HepG2 (cell line): ENCODE results near the gene CASKIN1. TPM values are rescaled to one million over a fixed set of nuclear protein-coding genes. Genes with fewer than 3 reads are reported as not detected.
A peak's percentile ranks its signal among the peaks of the same experiment; 100 is the strongest.

ENCODE experiments used
- GLI4 ChIP-seq: sonication (generic); formaldehyde crosslinking; IDR thresholded peaks from 2 replicates; pipeline ENCODE4 v1.5.1; 2020; ENCODE audit warnings: missing genetic modification reagents, mild to moderate bottlenecking, moderate library complexity, borderline replicate concordance
- HOXA5 ChIP-seq: sonication (generic); formaldehyde crosslinking; IDR thresholded peaks from 2 replicates; pipeline ENCODE4 v1.4.0; 2020; ENCODE audit warnings: missing genetic modification reagents
- MTA1 ChIP-seq: sonication (generic); formaldehyde crosslinking; IDR thresholded peaks from 2 replicates; pipeline ENCODE4 v1.4.0; 2020; ENCODE audit warnings: missing genetic modification reagents, mild to moderate bottlenecking, borderline replicate concordance
- NCOA1 ChIP-seq: sonication (generic); formaldehyde crosslinking; IDR thresholded peaks from 2 replicates; pipeline ENCODE4 v1.9.0; 2021; ENCODE audit warnings: missing genetic modification reagents
- SP140L ChIP-seq: sonication (generic); formaldehyde crosslinking; IDR thresholded peaks from 2 replicates; pipeline ENCODE4 v1.4.0; 2020; ENCODE audit warnings: missing genetic modification reagents, borderline replicate concordance
- XBP1 ChIP-seq: sonication (generic); formaldehyde crosslinking; IDR thresholded peaks from 2 replicates; pipeline ENCODE4 v1.5.0; 2020; ENCODE audit warnings: missing genetic modification reagents
- ZBTB39 ChIP-seq: sonication (generic); formaldehyde crosslinking; IDR thresholded peaks from 2 replicates; pipeline ENCODE4 v1.5.0; 2020; ENCODE audit warnings: missing genetic modification reagents
- ZNF282 ChIP-seq: fragments of 450-650 bp; IDR thresholded peaks from 2 replicates; pipeline ENCODE4 v1.6.1; 2018; ENCODE audit not compliant: partially characterized antibody
- ZNF326 ChIP-seq: sonication (generic); formaldehyde crosslinking; IDR thresholded peaks from 2 replicates; pipeline ENCODE4 v1.4.0; 2020; ENCODE audit warnings: missing genetic modification reagents, borderline replicate concordance
- ZNF512B ChIP-seq: sonication (generic); formaldehyde crosslinking; IDR thresholded peaks from 2 replicates; pipeline ENCODE4 v1.5.1; 2020; ENCODE audit warnings: missing genetic modification reagents, mild to moderate bottlenecking, borderline replicate concordance
- ZNF703 ChIP-seq: sonication (generic); formaldehyde crosslinking; IDR thresholded peaks from 2 replicates; pipeline ENCODE4 v1.5.1; 2020; ENCODE audit warnings: missing genetic modification reagents, mild to moderate bottlenecking, moderate library complexity, borderline replicate concordance
- ZNF720 ChIP-seq: sonication (generic); formaldehyde crosslinking; IDR thresholded peaks from 2 replicates; pipeline ENCODE4 v1.4.0; 2020; ENCODE audit warnings: missing genetic modification reagents
- ZSCAN22 ChIP-seq: sonication (generic); formaldehyde crosslinking; IDR thresholded peaks from 2 replicates; pipeline ENCODE4 v1.4.0; 2020; ENCODE audit warnings: mild to moderate bottlenecking, missing genetic modification reagents
- polyA plus RNA-seq, 8 experiments: library from polyadenylated mRNA; depleted of rRNA in 3 of 8; stranded (reverse) in 7 of 8; unstranded in 1 of 8; fragments of >200 nt; fragmentation: Illumina TruSeq in 4 of 8; extraction: Trizol in 4 of 8; gene quantifications; 2 replicates each; pipeline versions ENCODE4 v1.2.1 to v1.2.3, GENCODE V29; 2011 to 2016; ENCODE audit warnings: low read depth in 4 of 8, missing spikeins in 1 of 8, mixed read lengths in 1 of 8; ENCODE audit not compliant: insufficient read depth in 1 of 8
- total RNA-seq, 5 experiments: library from RNA; depleted of rRNA; stranded (reverse); fragments of >200 nt; fragmentation: Illumina TruSeq; extraction: Trizol; gene quantifications; 2 replicates each; pipeline ENCODE4 v1.2.3, GENCODE V29; 2016; ENCODE audit warnings: low read depth in 1 of 5
- TF ChIP-seq, protein P1 (sequence below): IDR thresholded peaks from 2 replicates; pipeline ENCODE4 v1.6.1; 2016; ENCODE audit warnings: low read depth, control low read depth
- TF ChIP-seq, protein P2 (sequence below): sonication (generic); formaldehyde crosslinking; IDR thresholded peaks from 2 replicates; pipeline ENCODE4 v1.4.0; 2020; ENCODE audit warnings: missing genetic modification reagents
- TF ChIP-seq, protein P3 (sequence below): IDR thresholded peaks from 2 replicates; pipeline ENCODE4 v1.6.1; 2016; ENCODE audit warnings: missing genetic modification reagents, missing compliant biosample characterization
- TF ChIP-seq, protein P4 (sequence below): sonication (generic); formaldehyde crosslinking; IDR thresholded peaks from 2 replicates; pipeline ENCODE4 v1.4.0; 2020; ENCODE audit warnings: low read depth, mild to moderate bottlenecking, missing genetic modification reagents

CASKIN1 gene
- total and polyA plus RNA-seq, 2 of the 13 experiments (the other 11 are each of a cell fraction or from before 2014, with no cell fraction given) = 1.2 to 2.2 TPM

DNA sequence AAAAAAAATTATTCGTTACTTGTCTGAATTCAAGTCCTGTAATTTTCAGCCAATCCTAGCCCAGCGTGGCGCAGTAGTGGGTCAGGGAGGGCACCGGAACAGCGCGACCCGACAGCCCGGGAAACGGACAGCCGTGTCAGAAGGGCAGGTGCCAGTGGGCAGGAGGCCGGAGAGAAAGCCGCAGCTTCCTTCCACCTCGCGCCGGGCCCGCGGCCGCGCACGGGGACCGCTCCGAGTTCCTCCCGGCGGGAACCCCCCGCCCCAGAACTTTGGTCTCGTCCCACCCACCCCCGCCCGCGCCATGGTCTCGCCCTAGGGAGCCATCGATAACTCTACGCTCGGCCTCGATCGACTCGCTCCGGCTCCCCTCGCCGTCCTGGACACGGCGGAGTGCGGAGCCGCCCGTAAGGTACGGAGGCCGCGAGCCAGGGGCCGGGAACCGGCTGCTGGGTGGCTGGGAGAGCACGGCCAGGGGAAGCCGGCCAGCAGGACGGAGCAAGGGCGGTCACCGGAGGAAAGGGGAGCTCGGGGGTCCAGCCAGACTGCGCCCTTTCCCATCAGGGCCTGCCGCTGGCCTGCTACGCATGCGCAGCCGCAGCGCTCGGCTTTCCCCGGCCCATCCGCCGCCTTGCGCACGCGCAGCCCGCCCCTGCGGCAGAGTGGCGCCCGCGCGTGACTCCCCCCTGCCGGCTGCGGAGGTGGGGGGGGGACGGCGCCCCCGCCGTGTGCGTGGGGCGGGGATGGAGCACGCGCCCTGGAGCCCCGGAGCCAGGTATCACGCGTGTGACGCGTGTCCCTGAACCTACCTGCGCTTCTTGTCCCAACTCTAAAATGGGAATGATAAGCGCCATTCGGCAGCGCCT is 8.9 kb upstream of the CASKIN1 start, which contains the start of gene MLST8 (continued):
- TF ChIP-seq, protein P1, sequence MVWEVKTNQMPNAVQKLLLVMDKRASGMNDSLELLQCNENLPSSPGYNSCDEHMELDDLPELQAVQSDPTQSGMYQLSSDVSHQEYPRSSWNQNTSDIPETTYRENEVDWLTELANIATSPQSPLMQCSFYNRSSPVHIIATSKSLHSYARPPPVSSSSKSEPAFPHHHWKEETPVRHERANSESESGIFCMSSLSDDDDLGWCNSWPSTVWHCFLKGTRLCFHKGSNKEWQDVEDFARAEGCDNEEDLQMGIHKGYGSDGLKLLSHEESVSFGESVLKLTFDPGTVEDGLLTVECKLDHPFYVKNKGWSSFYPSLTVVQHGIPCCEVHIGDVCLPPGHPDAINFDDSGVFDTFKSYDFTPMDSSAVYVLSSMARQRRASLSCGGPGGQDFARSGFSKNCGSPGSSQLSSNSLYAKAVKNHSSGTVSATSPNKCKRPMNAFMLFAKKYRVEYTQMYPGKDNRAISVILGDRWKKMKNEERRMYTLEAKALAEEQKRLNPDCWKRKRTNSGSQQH = 0 out of 2 replicates have a peak, but pooled peaks have one; percentile 88
- TF ChIP-seq, protein P2, sequence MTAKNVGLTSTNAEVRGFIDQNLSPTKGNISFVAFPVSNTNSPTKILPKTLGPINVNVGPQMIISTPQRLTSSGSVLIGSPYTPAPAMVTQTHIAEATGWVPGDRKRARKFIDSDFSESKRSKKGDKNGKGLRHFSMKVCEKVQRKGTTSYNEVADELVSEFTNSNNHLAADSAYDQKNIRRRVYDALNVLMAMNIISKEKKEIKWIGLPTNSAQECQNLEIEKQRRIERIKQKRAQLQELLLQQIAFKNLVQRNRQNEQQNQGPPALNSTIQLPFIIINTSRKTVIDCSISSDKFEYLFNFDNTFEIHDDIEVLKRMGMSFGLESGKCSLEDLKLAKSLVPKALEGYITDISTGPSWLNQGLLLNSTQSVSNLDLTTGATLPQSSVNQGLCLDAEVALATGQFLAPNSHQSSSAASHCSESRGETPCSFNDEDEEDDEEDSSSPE = peak; percentile 9; the same call in 1 of the 2 replicates
- TF ChIP-seq, protein P3, sequence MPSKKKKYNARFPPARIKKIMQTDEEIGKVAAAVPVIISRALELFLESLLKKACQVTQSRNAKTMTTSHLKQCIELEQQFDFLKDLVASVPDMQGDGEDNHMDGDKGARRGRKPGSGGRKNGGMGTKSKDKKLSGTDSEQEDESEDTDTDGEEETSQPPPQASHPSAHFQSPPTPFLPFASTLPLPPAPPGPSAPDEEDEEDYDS = no peak
- no peak for TF ChIP-seq ZSCAN22 (CRISPR knock-in tag)
- TF ChIP-seq ZNF512B (CRISPR knock-in tag) = no peak
- TF ChIP-seq HOXA5 (CRISPR knock-in tag) = peak; percentile 57; the same call in 1 of the 2 replicates
- 0 out of 2 replicates have a peak, but pooled peaks have one; percentile 6 for TF ChIP-seq MTA1 (CRISPR knock-in tag)
- peak; percentile 96 for TF ChIP-seq NCOA1 (CRISPR knock-in tag)
- peak; percentile 93; the same call in 1 of the 2 replicates for TF ChIP-seq ZBTB39 (CRISPR knock-in tag)
- no peak for TF ChIP-seq GLI4 (CRISPR knock-in tag)
- no peak for TF ChIP-seq ZNF703 (CRISPR knock-in tag)
- TF ChIP-seq, protein P4, sequence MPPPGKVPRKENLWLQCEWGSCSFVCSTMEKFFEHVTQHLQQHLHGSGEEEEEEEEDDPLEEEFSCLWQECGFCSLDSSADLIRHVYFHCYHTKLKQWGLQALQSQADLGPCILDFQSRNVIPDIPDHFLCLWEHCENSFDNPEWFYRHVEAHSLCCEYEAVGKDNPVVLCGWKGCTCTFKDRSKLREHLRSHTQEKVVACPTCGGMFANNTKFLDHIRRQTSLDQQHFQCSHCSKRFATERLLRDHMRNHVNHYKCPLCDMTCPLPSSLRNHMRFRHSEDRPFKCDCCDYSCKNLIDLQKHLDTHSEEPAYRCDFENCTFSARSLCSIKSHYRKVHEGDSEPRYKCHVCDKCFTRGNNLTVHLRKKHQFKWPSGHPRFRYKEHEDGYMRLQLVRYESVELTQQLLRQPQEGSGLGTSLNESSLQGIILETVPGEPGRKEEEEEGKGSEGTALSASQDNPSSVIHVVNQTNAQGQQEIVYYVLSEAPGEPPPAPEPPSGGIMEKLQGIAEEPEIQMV (CRISPR knock-in tag) = no peak; the same call in 1 of the 2 replicates
- no peak for TF ChIP-seq XBP1 (CRISPR knock-in tag)
- TF ChIP-seq ZNF720 (CRISPR knock-in tag) = no peak
- TF ChIP-seq SP140L (CRISPR knock-in tag) = no peak; the same call in 1 of the 2 replicates
- no peak for TF ChIP-seq ZNF326 (CRISPR knock-in tag)
- TF ChIP-seq ZNF282 = no peak
